Stimulated activated CD4-positive, alpha-beta T cell treated with anti-CD3 and anti-CD28 coated beads, Interleukin-4, amount 100 ng/mL, for 1 hour (primary cell): Measurements from ENCODE around the gene ZER1.

Experiments
- DNase-seq: peaks from one replicate; pipeline ENCODE4 v3.0.0-alpha.2; 2020

Gene ZER1

DNA sequence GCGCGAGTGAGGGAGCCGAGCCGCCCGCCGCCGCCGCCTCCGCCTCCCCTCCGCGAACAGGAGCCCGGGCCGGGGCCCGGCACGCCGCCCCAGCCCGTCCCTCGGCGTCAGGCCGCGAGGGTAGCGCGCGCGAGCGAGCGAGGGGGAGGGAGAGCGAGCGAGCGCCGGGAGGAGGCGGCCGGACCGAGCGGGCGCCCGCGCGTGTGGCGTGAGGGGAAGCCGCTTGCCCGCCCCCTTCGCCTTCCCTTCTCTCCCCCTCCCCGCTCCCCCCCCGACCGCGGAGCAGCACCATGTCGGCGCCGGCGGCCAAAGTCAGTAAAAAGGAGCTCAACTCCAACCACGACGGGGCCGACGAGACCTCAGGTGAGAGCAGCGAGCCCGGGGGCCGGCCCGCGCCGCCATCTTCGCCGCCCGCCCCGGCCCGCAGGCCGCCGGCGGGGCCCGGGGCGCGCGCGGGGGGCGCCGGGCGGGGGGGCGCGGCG lies 82.4 kb downstream of the ZER1 start:
- DNase-seq = peak; percentile 64

GRCh38 chr9:128688501-128689292 lies 83.0 kb downstream of the ZER1 start, which contains the start of gene SET:
TSS of gene SET (plus strand) at chr9:128689222. CDS start at chr9:128689583, 361 bp downstream.
- DNase-seq = peak; percentile 94

DNA sequence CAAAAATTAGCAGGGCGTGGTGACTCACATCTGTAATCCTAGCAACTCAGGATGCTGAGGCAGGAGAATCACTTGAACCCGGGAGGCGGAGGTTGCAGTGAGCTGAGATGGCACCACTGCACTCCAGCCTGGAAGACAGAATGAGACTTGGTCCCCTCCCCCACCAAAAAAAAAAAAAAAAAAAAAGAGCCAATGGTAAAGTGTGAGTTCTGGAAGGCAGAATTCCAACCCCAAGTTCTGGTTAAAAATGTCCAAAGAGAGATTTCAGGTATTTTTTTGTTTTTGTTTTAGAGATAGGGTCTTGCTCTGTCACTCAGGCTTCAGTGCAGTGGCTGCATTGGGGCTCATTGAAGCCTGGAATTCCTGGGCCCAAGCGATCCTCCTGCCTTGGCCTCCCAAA lies 84.3 kb downstream of the ZER1 start:
- DNase-seq = no peak

DNA sequence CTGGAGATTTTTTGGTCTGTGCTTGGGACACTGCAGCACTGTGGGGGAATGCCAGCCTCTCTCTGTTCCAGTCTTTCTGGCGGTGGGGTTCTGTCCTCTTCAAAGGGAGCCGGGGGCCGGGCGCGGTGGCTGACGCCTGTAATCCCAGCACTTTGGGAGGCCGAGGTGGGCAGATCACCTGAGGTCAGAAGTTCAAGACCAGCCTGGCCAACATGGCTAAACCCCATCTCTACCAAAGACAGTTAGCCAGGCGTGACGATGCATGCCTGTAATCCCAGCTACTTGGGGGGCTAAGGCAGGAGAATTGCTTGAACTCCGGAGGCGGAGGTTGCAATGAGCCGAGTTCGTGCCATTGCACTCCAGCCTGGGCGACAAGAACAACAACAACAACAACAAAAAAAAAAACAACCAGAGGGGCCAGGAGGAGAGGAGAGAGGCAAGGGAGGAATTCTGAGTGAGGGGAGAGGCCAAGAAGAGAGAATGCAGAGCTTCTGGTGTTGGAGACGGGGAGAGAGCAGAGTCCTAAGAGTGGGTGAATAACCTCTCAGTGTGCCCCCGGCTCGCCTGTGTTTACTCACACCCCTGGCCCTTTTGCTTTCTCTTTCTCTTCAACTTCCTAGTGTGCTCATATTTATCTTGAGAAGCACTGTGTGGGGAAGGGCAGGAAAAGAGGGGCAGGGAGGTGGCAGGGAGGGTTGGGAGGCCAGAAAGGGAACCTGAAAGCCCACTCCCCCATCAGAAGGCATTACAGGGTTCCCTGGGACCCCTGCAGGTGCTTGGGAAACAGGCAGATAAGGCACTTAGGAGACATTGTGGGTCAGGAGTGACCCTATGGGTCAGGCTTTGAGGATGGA lies 85.9 kb downstream of the ZER1 start:
- DNase-seq = peak; percentile 53

GRCh38 chr9:128684325-128685199 lies 87.2 kb downstream of the ZER1 start:
- DNase-seq = peak; percentile 68

DNA sequence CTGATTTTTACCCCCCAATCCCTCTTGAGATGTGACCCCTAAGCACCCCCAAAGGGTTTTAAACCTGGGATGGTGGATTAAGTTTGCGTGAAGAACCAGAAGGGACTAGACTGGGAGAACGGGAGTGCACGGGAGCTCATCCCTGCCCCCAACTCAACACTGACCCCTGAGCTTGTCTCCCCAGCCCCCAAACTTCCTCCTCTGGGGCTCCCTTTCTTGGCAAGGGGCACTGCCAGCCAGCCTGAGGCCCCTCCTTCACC lies 87.7 kb downstream of the ZER1 start:
- DNase-seq = no peak

GRCh38 chr9:128683340-128684064 lies 88.2 kb downstream of the ZER1 start:
- peak; percentile 19 for DNase-seq
